Gastrocnemius medialis (tissue), 4 donors: ENCODE measurements around the gene KLHL29.

Experiments
- CTCF ChIP-seq, 5 experiments: fragments of 450-650 bp in 3 of 5; fragments of 200-600 bp in 2 of 5; sonication (generic) in 2 of 5; IDR thresholded peaks in 4 of 5; conservative IDR thresholded peaks in 1 of 5; 1 replicate in 4 of 5; 2 replicates in 1 of 5; pipeline ENCODE4 v1.5.1; 2016 to 2019; ENCODE audit warnings: antibody characterized with exemption in 5 of 5, mild to moderate bottlenecking in 3 of 5, moderate library complexity in 3 of 5
- POLR2A ChIP-seq, 2 donors: fragments of 450-650 bp; IDR thresholded peaks; one replicate each; pipeline ENCODE4 v1.6.1; 2017; ENCODE audit warnings: antibody characterized with exemption in 2 of 2, mild to moderate bottlenecking in 2 of 2, moderate library complexity in 2 of 2

GRCh38 chr2:23454501-23455120, 69.6 kb downstream of the KLHL29 start:
- TF ChIP-seq CTCF (IDR thresholded peaks at IDR 0.05 in 4 of 5, conservative IDR thresholded peaks at IDR 0.05 in 1 of 5) (no peak), POLR2A (IDR thresholded peaks at IDR 0.05) (no peak)
